B cell (primary cell): ENCODE data around the gene SLF2. TPM values are rescaled to one million over a fixed set of nuclear protein-coding genes. Genes with fewer than 3 reads are reported as not detected.

Experiments used
- ATAC-seq: fragments of 200-7000 bp; cut with Tn5 transposase; one replicate; pipeline ENCODE4 v1.10.0; 2021; ENCODE audit warnings: low read depth, mild to moderate bottlenecking, moderate number of reproducible peaks, moderate library complexity
- CTCF ChIA-PET: fragments of 350-600 bp; sonication (Branson Sonifier 250); formaldehyde crosslinking; loops from one replicate; lab custom pipeline; 2021; ENCODE audit warnings: antibody characterized with exemption, inconsistent platforms; lab: Charles Lee
- POLR2A ChIA-PET: fragments of 350-600 bp; sonication (Branson Sonifier 250); formaldehyde crosslinking; loops from one replicate; lab custom pipeline; 2021; ENCODE audit warnings: antibody characterized with exemption; lab: Charles Lee
- DNase-seq: peaks from one replicate; pipeline ENCODE4 v3.0.0; 2013
- H2AFZ ChIP-seq: 2 replicates; pipeline ENCODE4 v1.6.1; 2012; ENCODE audit warnings: mild to moderate bottlenecking, low read depth, low read length; ENCODE audit not compliant: insufficient read depth, poor library complexity, severe bottlenecking
- H3K27ac ChIP-seq, 2 donors: 1 replicate in 1 of 2; 2 replicates in 1 of 2; pipeline ENCODE4 v1.5.1; 2012 to 2013; ENCODE audit warnings: low read length in 2 of 2, mild to moderate bottlenecking in 2 of 2, moderate library complexity in 1 of 2
- H3K27me3 ChIP-seq, 4 experiments: fragments of 200-600 bp in 1 of 4; sonication (generic) in 1 of 4; replicated peaks in 1 of 4; 1 replicate in 2 of 4; 2 replicates in 2 of 4; pipeline versions ENCODE4 v1.6.1 to v1.7.0; 2013 to 2016; ENCODE audit warnings: low read length in 3 of 4, mild to moderate bottlenecking in 2 of 4, mixed read lengths in 1 of 4, moderate library complexity in 1 of 4; ENCODE audit not compliant: insufficient read depth in 4 of 4, control insufficient read depth in 3 of 4; ENCODE audit errors: control extremely low read depth in 1 of 4
- H3K36me3 ChIP-seq, 2 experiments: replicated peaks in 1 of 2; 1 replicate in 1 of 2; 2 replicates in 1 of 2; pipeline versions ENCODE4 v1.6.1 to v1.7.1; 2013; ENCODE audit warnings: low read length in 1 of 2; ENCODE audit not compliant: insufficient read depth in 2 of 2, control insufficient read depth in 1 of 2; ENCODE audit errors: control extremely low read depth in 1 of 2, extremely low read depth in 1 of 2
- H3K4me1 ChIP-seq, 2 donors: fragments of 200-600 bp in 1 of 2; sonication (generic) in 1 of 2; 1 replicate in 1 of 2; 2 replicates in 1 of 2; pipeline versions ENCODE4 v1.5.1 to v1.6.1; 2013 to 2017; ENCODE audit warnings: low read length in 2 of 2; ENCODE audit not compliant: control insufficient read depth in 2 of 2, insufficient read depth in 2 of 2
- H3K4me2 ChIP-seq: replicated peaks from 2 replicates; pipeline ENCODE3; 2012; ENCODE audit warnings: mild to moderate bottlenecking, low read depth, low read length; ENCODE audit not compliant: poor library complexity, severe bottlenecking
- H3K4me3 ChIP-seq, 5 experiments: fragments of 200-600 bp in 1 of 5; sonication (generic) in 1 of 5; 1 replicate in 3 of 5; 2 replicates in 2 of 5; pipeline versions ENCODE4 v1.5.1 to v1.7.0; 2011 to 2016; ENCODE audit warnings: low read length in 4 of 5, mild to moderate bottlenecking in 4 of 5, low read depth in 2 of 5, control low read depth in 1 of 5, moderate library complexity in 1 of 5; ENCODE audit not compliant: insufficient read depth in 1 of 5; ENCODE audit errors: control extremely low read depth in 1 of 5, extremely low read depth in 1 of 5
- H3K79me2 ChIP-seq: fragments of 200-600 bp; sonication (generic); one replicate; pipeline ENCODE4 v1.6.0; 2016; ENCODE audit warnings: low read length; ENCODE audit not compliant: control insufficient read depth, insufficient read depth
- H3K9ac ChIP-seq: fragments of 200-600 bp; sonication (generic); 2 replicates; pipeline ENCODE4 v1.6.1; 2017; ENCODE audit warnings: mild to moderate bottlenecking, low read length, moderate library complexity
- H3K9me3 ChIP-seq, 3 donors: one replicate each; pipeline versions ENCODE4 v1.6.1 to v1.7.1; 2013; ENCODE audit warnings: low read length in 2 of 3; ENCODE audit not compliant: control insufficient read depth in 2 of 3, insufficient read depth in 1 of 3; ENCODE audit errors: control extremely low read depth in 1 of 3
- H4K20me1 ChIP-seq: 2 replicates; pipeline ENCODE4 v1.6.0; 2012; ENCODE audit warnings: mild to moderate bottlenecking, low read length; ENCODE audit not compliant: insufficient read depth, control insufficient read depth, poor library complexity, severe bottlenecking
- H3K27ac Mint-ChIP-seq: one replicate; pipeline ENCODE4 v1.8.0; 2021; ENCODE audit warnings: mixed read lengths
- H3K27me3 Mint-ChIP-seq: one replicate; pipeline ENCODE4 v1.8.0; 2021; ENCODE audit warnings: mixed read lengths
- H3K4me1 Mint-ChIP-seq: one replicate; pipeline ENCODE4 v1.8.0; 2021; ENCODE audit warnings: mixed read lengths
- H3K4me3 Mint-ChIP-seq: one replicate; pipeline ENCODE4 v1.8.0; 2021; ENCODE audit warnings: mixed read lengths
- H3K9me3 Mint-ChIP-seq: one replicate; pipeline ENCODE4 v1.8.0; 2022; ENCODE audit warnings: mixed read lengths; ENCODE audit not compliant: insufficient read depth
- CTCF ChIP-seq: fragments of 200-600 bp; IDR thresholded peaks from one replicate; pipeline ENCODE4 v1.8.0; 2022; ENCODE audit warnings: antibody characterized with exemption, mild to moderate bottlenecking
- EZH2 ChIP-seq: IDR thresholded peaks from 2 replicates; pipeline ENCODE4 v1.6.1; 2012; ENCODE audit warnings: borderline replicate concordance, low read depth, mild to moderate bottlenecking, moderate library complexity, low read length; ENCODE audit not compliant: insufficient read depth, poor library complexity, severe bottlenecking
- WGBS: methylation state at CpG from one replicate; pipeline ENCODE4 v1.1.5; 2013; ENCODE audit warnings: missing lambda C conversion rate; ENCODE audit not compliant: insufficient coverage; 5-methylcytosine and 5-hydroxymethylcytosine counted together
- intact Hi-C: fragments of 100-400 bp; cut with micrococcal nuclease; formaldehyde crosslinking; loops from one replicate; pipeline ENCODE4 v1.10.0; 2022
- polyA plus RNA-seq: library from polyadenylated mRNA; depleted of rRNA; stranded (reverse); fragments of >200 nt; gene quantifications from 2 replicates; pipeline ENCODE4 v1.2.3, GENCODE V29; 2012
- total RNA-seq, 2 donors: library from RNA; stranded (reverse); fragments of 120-200 nt in 1 of 2; gene quantifications; 1 replicate in 1 of 2; 2 replicates in 1 of 2; pipeline versions ENCODE4 v1.2.3 to v1.2.4, GENCODE V29; 2013 to 2022

SLF2 gene
- total and polyA plus RNA-seq, 2 donors (not counting 1 experiment from before 2014, with no cell fraction given): 11.8 to 65.6 TPM

GRCh38 chr10:100886091-100886490 is 26.7 kb upstream of the SLF2 start:
- H3K4me3 Mint-ChIP-seq: no peak overlapping the region
- H3K27ac Mint-ChIP-seq: no peak overlapping the region
- no peaks in the 10 kb centered on the region for H3K9me3 Mint-ChIP-seq
- H3K27me3 Mint-ChIP-seq: peaks cover 25% of the 10 kb centered on the region
- POLR2A ChIA-PET: no interaction called here
- no peak for ATAC-seq
- Histone ChIP-seq H3K79me2 (no peaks in the 10 kb centered on the region), H3K4me1 (no peaks in the 10 kb centered on the region), H3K27me3 (peaks cover 0 to 12% (median 5%) of the 10 kb centered on the region in 4 experiments), H3K9me3 (no peaks in the 10 kb centered on the region), H2AFZ (no peak overlapping the region), H3K4me2 (no peak overlapping the region), H3K36me3 (no peaks in the 10 kb centered on the region), H3K27ac (no peak overlapping the region), H4K20me1 (no peaks in the 10 kb centered on the region), H3K9ac (no peak overlapping the region), H3K4me3 (no peak overlapping the region)
- intact Hi-C loops: no loop called here
- TF ChIP-seq CTCF (no peak), EZH2 (no peak)
- CTCF ChIA-PET: no interaction called here
- DNase-seq: no peak
- no peaks in the 10 kb centered on the region for H3K4me1 Mint-ChIP-seq
- no CpG with 5 or more reads among the region's 3 CpGs for WGBS

GRCh38 chr10:100886521-100886920 is 26.2 kb upstream of the SLF2 start:
- H2AFZ ChIP-seq: no peak overlapping the region
- TF ChIP-seq EZH2 (no peak), CTCF (no peak)
- no peak overlapping the region for H3K9ac ChIP-seq
- no peaks in the 10 kb centered on the region for H4K20me1 ChIP-seq
- no peaks in the 10 kb centered on the region for H3K9me3 Mint-ChIP-seq
- H3K27ac Mint-ChIP-seq: no peak overlapping the region
- H3K27me3 Mint-ChIP-seq: peaks cover 25% of the 10 kb centered on the region
- H3K4me2 ChIP-seq: no peak overlapping the region
- ChIA-PET POLR2A (no interaction called here), CTCF (no interaction called here)
- H3K4me1 ChIP-seq: no peaks in the 10 kb centered on the region
- no peak for DNase-seq
- H3K9me3 ChIP-seq: no peaks in the 10 kb centered on the region
- H3K27me3 ChIP-seq: peaks cover 0 to 14% (median 9%) of the 10 kb centered on the region in 4 experiments
- no peaks in the 10 kb centered on the region for H3K36me3 ChIP-seq
- no peak overlapping the region for H3K4me3 Mint-ChIP-seq
- no peak overlapping the region for H3K27ac ChIP-seq
- intact Hi-C loops: no loop called here
- no peaks in the 10 kb centered on the region for H3K4me1 Mint-ChIP-seq
- ATAC-seq: no peak
- H3K79me2 ChIP-seq: no peaks in the 10 kb centered on the region
- no peak overlapping the region for H3K4me3 ChIP-seq
- WGBS: 100% methylated on average over 2 of the region's 5 CpGs
